Measurements from ENCODE around the gene CTAGE9.
"Not testable (repeated sequence)": the region's sequence is repeated elsewhere in the genome, so short reads cannot be mapped to it uniquely, and the experiment has no call there.

Gene CTAGE9

GRCh38 chr6:131710917-131711316 lies at the start of gene CTAGE9:
Gene CTAGE9, minus strand, starts transcription at chr6:131711017. Its CDS starts 0 bp downstream, at chr6:131711017.
- DNase-seq: not testable (repeated sequence)

- no peak for DNase-seq
Measured at GRCh38 chr6:131758920-131759319, 48.1 kb upstream of the CTAGE9 start.

- DNase-seq: no peak
Measured at GRCh38 chr6:131756039-131756438, 45.2 kb upstream of the CTAGE9 start.

GRCh38 chr6:131755597-131755996 lies 44.8 kb upstream of the CTAGE9 start:
- no peak for DNase-seq

GRCh38 chr6:131754715-131755567 lies 44.1 kb upstream of the CTAGE9 start:
- no peak for DNase-seq

GRCh38 chr6:131754088-131754487 lies 43.3 kb upstream of the CTAGE9 start:
- DNase-seq: no peak

GRCh38 chr6:131751012-131751715 lies 40.3 kb upstream of the CTAGE9 start:
- not testable (repeated sequence) for DNase-seq

GRCh38 chr6:131749023-131749422 lies 38.2 kb upstream of the CTAGE9 start:
- DNase-seq: no peak

GRCh38 chr6:131747821-131748353 lies 37.1 kb upstream of the CTAGE9 start:
- DNase-seq: no peak

- DNase-seq: no peak
Measured at GRCh38 chr6:131745476-131745875, 34.7 kb upstream of the CTAGE9 start.

- no peak for DNase-seq
Measured at GRCh38 chr6:131744432-131745287, 33.8 kb upstream of the CTAGE9 start.

- no peak for DNase-seq
Measured at GRCh38 chr6:131741688-131742393, 31.0 kb upstream of the CTAGE9 start.

- no peak for DNase-seq
Measured at GRCh38 chr6:131740161-131740560, 29.3 kb upstream of the CTAGE9 start.

- DNase-seq: no peak
Measured at GRCh38 chr6:131739136-131739535, 28.3 kb upstream of the CTAGE9 start.

GRCh38 chr6:131736811-131737210 lies 26.0 kb upstream of the CTAGE9 start:
- DNase-seq: no peak

- DNase-seq: no peak
Measured at GRCh38 chr6:131736003-131736596, 25.3 kb upstream of the CTAGE9 start.

- no peak for DNase-seq
Measured at GRCh38 chr6:131733376-131734016, 22.7 kb upstream of the CTAGE9 start.

GRCh38 chr6:131731224-131731623 lies 20.4 kb upstream of the CTAGE9 start:
- no peak for DNase-seq

- no peak for DNase-seq
Measured at GRCh38 chr6:131730264-131730663, 19.4 kb upstream of the CTAGE9 start.

GRCh38 chr6:131729550-131729949 lies 18.7 kb upstream of the CTAGE9 start:
- DNase-seq: no peak

GRCh38 chr6:131728296-131728939 lies 17.6 kb upstream of the CTAGE9 start:
- no peak for DNase-seq
